GM21423 (cell line): Measurements from ENCODE around the gene CRYBA1.
"Not testable (repeated sequence)": the region's sequence is repeated elsewhere in the genome, so short reads cannot be mapped to it uniquely, and the experiment has no call there.

Experiments used
- ATAC-seq: cut with Tn5 transposase; IDR thresholded peaks from one replicate; pipeline ENCODE4 v1.9.1; 2021; ENCODE audit warnings: mild to moderate bottlenecking, moderate library complexity; ENCODE audit not compliant: unreplicated experiment

The CRYBA1 gene

GRCh38 chr17:29237476-29238132 lies 9.1 kb upstream of the CRYBA1 start:
- no peak for ATAC-seq

- no peak for ATAC-seq
Measured at GRCh38 chr17:29238133-29238850, 8.4 kb upstream of the CRYBA1 start.

GRCh38 chr17:29240477-29240876 lies 6.2 kb upstream of the CRYBA1 start:
- ATAC-seq = no peak

GRCh38 chr17:29240968-29241963 lies 5.4 kb upstream of the CRYBA1 start:
- no peak for ATAC-seq

- ATAC-seq = no peak
Measured at GRCh38 chr17:29242051-29242450, 4.6 kb upstream of the CRYBA1 start.

GRCh38 chr17:29242790-29243189 lies 3.9 kb upstream of the CRYBA1 start:
- ATAC-seq = no peak

- ATAC-seq = no peak
Measured at GRCh38 chr17:29243792-29244191, 2.9 kb upstream of the CRYBA1 start.

GRCh38 chr17:29245401-29245800 lies 1.3 kb upstream of the CRYBA1 start:
- no peak for ATAC-seq

- no peak for ATAC-seq
Measured at GRCh38 chr17:29247219-29247618, 560 bp downstream of the CRYBA1 start.

GRCh38 chr17:29248845-29249244 lies 2.2 kb downstream of the CRYBA1 start:
- ATAC-seq = no peak

- no peak for ATAC-seq
Measured at GRCh38 chr17:29250666-29251065, 4.0 kb downstream of the CRYBA1 start.

GRCh38 chr17:29251184-29251583 lies 4.5 kb downstream of the CRYBA1 start:
- no peak for ATAC-seq

- no peak for ATAC-seq
Measured at GRCh38 chr17:29252101-29252791, 5.6 kb downstream of the CRYBA1 start.

- ATAC-seq = no peak
Measured at GRCh38 chr17:29253037-29253436, 6.4 kb downstream of the CRYBA1 start.

- ATAC-seq = no peak
Measured at GRCh38 chr17:29255926-29256522, 9.4 kb downstream of the CRYBA1 start.

GRCh38 chr17:29256735-29257466 lies 10.2 kb downstream of the CRYBA1 start:
- ATAC-seq = no peak

GRCh38 chr17:29257756-29258155 lies 11.1 kb downstream of the CRYBA1 start:
- no peak for ATAC-seq

- no peak for ATAC-seq
Measured at GRCh38 chr17:29263916-29264315, 17.3 kb downstream of the CRYBA1 start.

GRCh38 chr17:29271980-29272379 lies 25.3 kb downstream of the CRYBA1 start:
- not testable (repeated sequence) for ATAC-seq

- no peak for ATAC-seq
Measured at GRCh38 chr17:29273924-29274323, 27.3 kb downstream of the CRYBA1 start.
